Esophagus squamous epithelium (tissue), 4 donors: ENCODE measurements around the gene KNCN.

Source experiments
- POLR2A ChIP-seq, 4 donors: fragments of 450-650 bp; IDR thresholded peaks; one replicate each; pipeline ENCODE4 v1.6.1; 2017; ENCODE audit warnings: antibody characterized with exemption in 4 of 4, mild to moderate bottlenecking in 4 of 4, moderate library complexity in 3 of 4
- TF ChIP-seq, protein P1 (sequence below), 6 experiments: fragments of 450-650 bp in 4 of 6; fragments of 200-600 bp in 2 of 6; sonication (generic) in 2 of 6; IDR thresholded peaks; one replicate each; pipeline ENCODE4 v1.5.1; 2016 to 2019; ENCODE audit warnings: antibody characterized with exemption in 6 of 6, mild to moderate bottlenecking in 4 of 6, moderate library complexity in 4 of 6

- TF ChIP-seq POLR2A (IDR thresholded peaks at IDR 0.05), result no peak
- TF ChIP-seq, protein P1, sequence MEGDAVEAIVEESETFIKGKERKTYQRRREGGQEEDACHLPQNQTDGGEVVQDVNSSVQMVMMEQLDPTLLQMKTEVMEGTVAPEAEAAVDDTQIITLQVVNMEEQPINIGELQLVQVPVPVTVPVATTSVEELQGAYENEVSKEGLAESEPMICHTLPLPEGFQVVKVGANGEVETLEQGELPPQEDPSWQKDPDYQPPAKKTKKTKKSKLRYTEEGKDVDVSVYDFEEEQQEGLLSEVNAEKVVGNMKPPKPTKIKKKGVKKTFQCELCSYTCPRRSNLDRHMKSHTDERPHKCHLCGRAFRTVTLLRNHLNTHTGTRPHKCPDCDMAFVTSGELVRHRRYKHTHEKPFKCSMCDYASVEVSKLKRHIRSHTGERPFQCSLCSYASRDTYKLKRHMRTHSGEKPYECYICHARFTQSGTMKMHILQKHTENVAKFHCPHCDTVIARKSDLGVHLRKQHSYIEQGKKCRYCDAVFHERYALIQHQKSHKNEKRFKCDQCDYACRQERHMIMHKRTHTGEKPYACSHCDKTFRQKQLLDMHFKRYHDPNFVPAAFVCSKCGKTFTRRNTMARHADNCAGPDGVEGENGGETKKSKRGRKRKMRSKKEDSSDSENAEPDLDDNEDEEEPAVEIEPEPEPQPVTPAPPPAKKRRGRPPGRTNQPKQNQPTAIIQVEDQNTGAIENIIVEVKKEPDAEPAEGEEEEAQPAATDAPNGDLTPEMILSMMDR (IDR thresholded peaks at IDR 0.05), result no peak
Observed at GRCh38 chr1:46575778-46576177, 24.3 kb upstream of the KNCN start.
